T-helper 9 cell (primary cell): Measurements from ENCODE around the gene CCDC13.
"Not testable (repeated sequence)": the region's sequence is repeated elsewhere in the genome, so short reads cannot be mapped to it uniquely, and the experiment has no call there.

Experiments
- DNase-seq: peaks from one replicate; pipeline ENCODE4 v3.0.0-alpha.2; 2020
- total RNA-seq, 2 donors: gene quantifications; one replicate each; lab custom pipeline; 2026; lab: John Stamatoyannopoulos, UW

The CCDC13 gene
- total RNA-seq, result 0.48 to 0.63 reads per million in 2 donors

GRCh38 chr3:42772670-42773408, at the start of gene CCDC13:
TSS of gene CCDC13 (minus strand) at chr3:42773253. CDS start at chr3:42758345, 14,908 bp downstream.
- peak; percentile 70 for DNase-seq

GRCh38 chr3:42822828-42823227, 49.8 kb upstream of the CCDC13 start:
- DNase-seq, result no peak

GRCh38 chr3:42820746-42821051, 47.6 kb upstream of the CCDC13 start:
- DNase-seq, result no peak

- DNase-seq, result no peak
Measured at GRCh38 chr3:42819351-42819965, 46.4 kb upstream of the CCDC13 start.

- no peak for DNase-seq
Measured at GRCh38 chr3:42815826-42816225, 42.8 kb upstream of the CCDC13 start.

GRCh38 chr3:42814914-42815507, 42.0 kb upstream of the CCDC13 start:
- DNase-seq, result no peak

- DNase-seq, result no peak
Measured at GRCh38 chr3:42814246-42814645, 41.2 kb upstream of the CCDC13 start.

- not testable (repeated sequence) for DNase-seq
Measured at GRCh38 chr3:42811118-42811883, 38.2 kb upstream of the CCDC13 start.

- not testable (repeated sequence) for DNase-seq
Measured at GRCh38 chr3:42810706-42811105, 37.7 kb upstream of the CCDC13 start.

- DNase-seq, result no peak
Measured at GRCh38 chr3:42809202-42809601, 36.1 kb upstream of the CCDC13 start, which contains the start of gene ACKR2. TSS of gene ACKR2 (plus strand) at chr3:42809445. CDS start at chr3:42864503, 55,058 bp downstream.

- DNase-seq, result no peak
Measured at GRCh38 chr3:42807929-42808328, 34.9 kb upstream of the CCDC13 start.

GRCh38 chr3:42805141-42805821, 32.2 kb upstream of the CCDC13 start:
- no peak for DNase-seq

GRCh38 chr3:42804831-42805132, 31.7 kb upstream of the CCDC13 start:
- DNase-seq, result no peak

GRCh38 chr3:42804106-42804830, 31.2 kb upstream of the CCDC13 start, which contains the start of gene HIGD1A:
TSS of gene HIGD1A (minus strand) at chr3:42804490. CDS start at chr3:42794253, 10,237 bp downstream.
- peak; percentile 89 for DNase-seq

GRCh38 chr3:42803414-42804105, 30.5 kb upstream of the CCDC13 start:
- peak; percentile 9 for DNase-seq

GRCh38 chr3:42802876-42803413, 29.9 kb upstream of the CCDC13 start:
- no peak for DNase-seq

GRCh38 chr3:42801784-42802183, 28.7 kb upstream of the CCDC13 start:
- no peak for DNase-seq

- DNase-seq, result no peak
Measured at GRCh38 chr3:42801048-42801620, 28.1 kb upstream of the CCDC13 start.

- DNase-seq, result no peak
Measured at GRCh38 chr3:42800251-42800650, 27.2 kb upstream of the CCDC13 start.

GRCh38 chr3:42799376-42799775, 26.3 kb upstream of the CCDC13 start:
- DNase-seq, result no peak
